Hepatocyte (in vitro differentiated cells): Measurements from ENCODE around the gene SRPK3. TPM values are rescaled to one million over a fixed set of nuclear protein-coding genes. Genes with fewer than 3 reads are reported as not detected.

ENCODE experiments used
- DNase-seq: peaks from one replicate; pipeline ENCODE4 v3.0.0-alpha.2; 2016; ENCODE audit warnings: low spot score
- H2AFZ ChIP-seq: fragments of 200-600 bp; sonication (generic); 2 replicates; pipeline ENCODE4 v1.6.0; 2016; ENCODE audit warnings: antibody characterized with exemption, mild to moderate bottlenecking
- H3K27ac ChIP-seq: fragments of 200-600 bp; sonication (generic); 2 replicates; pipeline ENCODE4 v1.5.1; 2016; ENCODE audit warnings: mild to moderate bottlenecking
- H3K27me3 ChIP-seq: fragments of 200-600 bp; sonication (generic); 2 replicates; pipeline ENCODE4 v1.6.1; 2016
- H3K36me3 ChIP-seq: fragments of 200-600 bp; sonication (generic); replicated peaks from 2 replicates; pipeline ENCODE4 v1.5.1; 2016; ENCODE audit warnings: low read depth; ENCODE audit not compliant: insufficient read depth
- H3K4me1 ChIP-seq: fragments of 200-600 bp; sonication (generic); 2 replicates; pipeline ENCODE4 v1.5.1; 2016; ENCODE audit warnings: mild to moderate bottlenecking, moderate library complexity; ENCODE audit not compliant: insufficient read depth
- H3K4me2 ChIP-seq: fragments of 200-600 bp; sonication (generic); 2 replicates; pipeline ENCODE4 v1.6.0; 2016
- H3K4me3 ChIP-seq: fragments of 200-600 bp; sonication (generic); 2 replicates; pipeline ENCODE4 v1.5.1; 2016; ENCODE audit warnings: mild to moderate bottlenecking
- H3K79me2 ChIP-seq: fragments of 200-600 bp; sonication (generic); 2 replicates; pipeline ENCODE4 v1.6.0; 2017; ENCODE audit warnings: mild to moderate bottlenecking
- H3K9me2 ChIP-seq: fragments of 200-600 bp; sonication (generic); replicated peaks from 2 replicates; pipeline ENCODE4 v1.6.0; 2017; ENCODE audit warnings: mild to moderate bottlenecking; ENCODE audit not compliant: insufficient read depth
- H3K9me3 ChIP-seq: fragments of 200-600 bp; sonication (generic); 2 replicates; pipeline ENCODE4 v1.5.1; 2016; ENCODE audit warnings: low read depth, mild to moderate bottlenecking
- H4K20me1 ChIP-seq: fragments of 200-600 bp; sonication (generic); 2 replicates; pipeline ENCODE4 v1.6.0; 2016; ENCODE audit warnings: mild to moderate bottlenecking; ENCODE audit not compliant: insufficient read depth, poor library complexity, severe bottlenecking
- EZH2 ChIP-seq: fragments of 200-600 bp; sonication (generic); IDR thresholded peaks from 2 replicates; pipeline ENCODE4 v1.6.1; 2016; ENCODE audit warnings: antibody characterized with exemption, mild to moderate bottlenecking, borderline replicate concordance
- EZH2phosphoT487 ChIP-seq: fragments of 200-600 bp; sonication (generic); IDR thresholded peaks from one replicate; pipeline ENCODE4 v1.6.1; 2018; ENCODE audit warnings: antibody characterized with exemption, mild to moderate bottlenecking, low read depth, moderate library complexity; ENCODE audit not compliant: unreplicated experiment, severe bottlenecking
- WGBS: methylation state at CpG from one replicate; pipeline ENCODE4 v1.1.6; 2016; ENCODE audit warnings: low lambda C conversion rate; ENCODE audit errors: missing lambda C conversion rate; 5-methylcytosine and 5-hydroxymethylcytosine counted together
- polyA plus RNA-seq: library from polyadenylated mRNA; unstranded; fragments of >200 nt; fragmentation: Nextera tagmentation; extraction: Ambion mirVana; gene quantifications from 2 replicates; pipeline ENCODE4 v1.2.1, GENCODE V29; 2016
- total RNA-seq: library from RNA; depleted of rRNA; stranded (reverse); fragments of >200 nt; gene quantifications from 2 replicates; pipeline ENCODE4 v1.2.3, GENCODE V29; 2014
- TF ChIP-seq, protein P1 (sequence below): fragments of 200-600 bp; sonication (generic); IDR thresholded peaks from 2 replicates; pipeline ENCODE4 v1.5.1; 2016; ENCODE audit warnings: antibody characterized with exemption, mild to moderate bottlenecking; ENCODE audit not compliant: poor library complexity

The SRPK3 gene
- total and polyA plus RNA-seq, 2 experiments from 2014 or later = 0.20 to 0.89 TPM

DNA sequence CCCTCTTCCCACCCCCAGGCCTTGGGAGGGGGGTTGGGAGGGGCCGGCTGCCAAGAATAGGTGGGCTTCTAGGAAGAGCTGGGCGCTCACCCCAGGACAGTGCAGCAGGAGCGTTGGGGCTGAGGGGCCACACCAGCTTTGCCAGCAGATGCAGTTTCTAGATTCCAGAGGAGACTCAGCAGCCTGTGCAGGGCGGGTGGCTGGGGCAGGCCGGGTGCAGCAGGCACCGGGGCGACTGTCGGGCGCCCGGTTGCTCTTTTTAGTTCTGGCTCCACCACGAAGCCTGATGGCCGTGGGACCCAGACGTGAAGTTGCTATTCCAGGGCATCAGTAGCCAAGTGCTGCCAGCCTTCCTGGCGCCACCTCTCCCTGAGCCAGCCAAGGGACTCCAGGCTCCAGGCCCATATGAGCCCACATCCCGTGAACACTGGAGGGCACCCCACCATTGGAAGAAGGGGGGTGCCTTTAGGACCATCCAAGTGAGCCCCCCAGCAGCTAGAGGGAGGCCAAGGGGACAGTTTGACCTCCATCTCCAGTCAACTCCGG is 19.4 kb downstream of the SRPK3 start:
- Histone ChIP-seq H3K9me3 (no peaks in the 10 kb centered on the region), H4K20me1 (no peaks in the 10 kb centered on the region), H3K79me2 (peaks cover 11% of the 10 kb centered on the region), H3K4me2 (no peak overlapping the region), H3K27me3 (no peaks in the 10 kb centered on the region), H3K4me1 (peaks cover 5% of the 10 kb centered on the region), H3K9me2 (no peaks in the 10 kb centered on the region), H2AFZ (no peak overlapping the region), H3K4me3 (no peak overlapping the region), H3K27ac (no peak overlapping the region), H3K36me3 (no peaks in the 10 kb centered on the region)
- no peak for DNase-seq
- TF ChIP-seq, protein P1, sequence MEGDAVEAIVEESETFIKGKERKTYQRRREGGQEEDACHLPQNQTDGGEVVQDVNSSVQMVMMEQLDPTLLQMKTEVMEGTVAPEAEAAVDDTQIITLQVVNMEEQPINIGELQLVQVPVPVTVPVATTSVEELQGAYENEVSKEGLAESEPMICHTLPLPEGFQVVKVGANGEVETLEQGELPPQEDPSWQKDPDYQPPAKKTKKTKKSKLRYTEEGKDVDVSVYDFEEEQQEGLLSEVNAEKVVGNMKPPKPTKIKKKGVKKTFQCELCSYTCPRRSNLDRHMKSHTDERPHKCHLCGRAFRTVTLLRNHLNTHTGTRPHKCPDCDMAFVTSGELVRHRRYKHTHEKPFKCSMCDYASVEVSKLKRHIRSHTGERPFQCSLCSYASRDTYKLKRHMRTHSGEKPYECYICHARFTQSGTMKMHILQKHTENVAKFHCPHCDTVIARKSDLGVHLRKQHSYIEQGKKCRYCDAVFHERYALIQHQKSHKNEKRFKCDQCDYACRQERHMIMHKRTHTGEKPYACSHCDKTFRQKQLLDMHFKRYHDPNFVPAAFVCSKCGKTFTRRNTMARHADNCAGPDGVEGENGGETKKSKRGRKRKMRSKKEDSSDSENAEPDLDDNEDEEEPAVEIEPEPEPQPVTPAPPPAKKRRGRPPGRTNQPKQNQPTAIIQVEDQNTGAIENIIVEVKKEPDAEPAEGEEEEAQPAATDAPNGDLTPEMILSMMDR = no peak
- no peak for TF ChIP-seq EZH2
- TF ChIP-seq EZH2phosphoT487 = no peak
- WGBS = 92% methylated on average over 13 of the region's 16 CpGs

DNA sequence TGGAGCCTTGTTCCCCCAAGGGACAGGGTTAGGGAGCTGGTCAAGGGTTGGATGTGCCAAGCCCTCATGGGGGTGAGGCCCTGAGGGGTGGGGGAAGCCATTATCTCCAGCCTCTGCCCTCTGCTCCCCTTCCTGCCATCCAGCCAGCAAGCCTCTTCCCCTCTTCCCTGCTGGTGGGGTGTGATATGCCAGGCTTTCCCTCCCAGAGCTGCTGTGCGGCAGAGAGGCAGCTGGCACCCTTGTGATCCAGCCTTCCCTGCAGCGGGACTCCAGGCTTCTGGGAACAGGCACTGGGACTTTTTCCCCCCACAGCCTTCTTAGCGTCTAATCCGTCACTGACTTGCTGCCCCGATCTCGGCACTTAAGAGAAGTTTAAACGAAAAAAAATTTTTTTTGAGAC is 19.9 kb downstream of the SRPK3 start:
- no peaks in the 10 kb centered on the region for H3K9me2 ChIP-seq
- TF ChIP-seq EZH2phosphoT487 (no peak), EZH2 (no peak)
- TF ChIP-seq, protein P1 = no peak
- no peak overlapping the region for H3K27ac ChIP-seq
- no peak overlapping the region for H3K4me3 ChIP-seq
- 98% methylated on average over 7 of the region's 7 CpGs for WGBS
- no peak for DNase-seq
- peaks cover 6% of the 10 kb centered on the region for H3K79me2 ChIP-seq
- no peak overlapping the region for H3K4me2 ChIP-seq
- H3K36me3 ChIP-seq = no peaks in the 10 kb centered on the region
- peaks cover under 1% of the 10 kb centered on the region for H3K4me1 ChIP-seq
- no peaks in the 10 kb centered on the region for H3K27me3 ChIP-seq
- H4K20me1 ChIP-seq = no peaks in the 10 kb centered on the region
- H2AFZ ChIP-seq = no peak overlapping the region
- H3K9me3 ChIP-seq = no peaks in the 10 kb centered on the region

DNA sequence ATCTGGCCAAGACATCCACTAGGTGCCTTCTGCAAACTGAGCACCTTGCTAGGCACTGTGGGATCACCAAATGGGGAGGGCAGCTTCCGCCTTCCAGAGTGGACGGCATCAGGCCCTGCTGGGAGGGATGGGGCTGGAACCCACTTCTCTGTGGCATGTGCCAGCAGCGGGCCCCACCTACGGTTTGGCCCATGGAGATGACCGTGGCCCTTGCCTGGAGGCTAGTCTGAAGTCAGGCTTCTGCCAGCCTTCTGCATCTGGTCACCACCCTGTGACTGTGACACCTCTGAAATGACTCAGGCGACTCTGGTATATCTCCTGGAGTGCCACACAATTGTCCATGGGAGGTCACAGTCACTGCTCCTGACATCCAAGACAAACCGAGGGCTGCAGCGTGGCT is 20.8 kb downstream of the SRPK3 start:
- Histone ChIP-seq H3K9me3 (no peaks in the 10 kb centered on the region), H3K36me3 (no peaks in the 10 kb centered on the region), H4K20me1 (no peaks in the 10 kb centered on the region), H3K9me2 (no peaks in the 10 kb centered on the region), H3K4me3 (no peak overlapping the region), H3K79me2 (no peaks in the 10 kb centered on the region), H2AFZ (no peak overlapping the region), H3K4me2 (no peak overlapping the region), H3K27me3 (no peaks in the 10 kb centered on the region), H3K27ac (no peak overlapping the region), H3K4me1 (no peaks in the 10 kb centered on the region)
- TF ChIP-seq EZH2phosphoT487 = no peak
- no peak for DNase-seq
- 84% methylated on average over 8 of the region's 8 CpGs for WGBS

DNA sequence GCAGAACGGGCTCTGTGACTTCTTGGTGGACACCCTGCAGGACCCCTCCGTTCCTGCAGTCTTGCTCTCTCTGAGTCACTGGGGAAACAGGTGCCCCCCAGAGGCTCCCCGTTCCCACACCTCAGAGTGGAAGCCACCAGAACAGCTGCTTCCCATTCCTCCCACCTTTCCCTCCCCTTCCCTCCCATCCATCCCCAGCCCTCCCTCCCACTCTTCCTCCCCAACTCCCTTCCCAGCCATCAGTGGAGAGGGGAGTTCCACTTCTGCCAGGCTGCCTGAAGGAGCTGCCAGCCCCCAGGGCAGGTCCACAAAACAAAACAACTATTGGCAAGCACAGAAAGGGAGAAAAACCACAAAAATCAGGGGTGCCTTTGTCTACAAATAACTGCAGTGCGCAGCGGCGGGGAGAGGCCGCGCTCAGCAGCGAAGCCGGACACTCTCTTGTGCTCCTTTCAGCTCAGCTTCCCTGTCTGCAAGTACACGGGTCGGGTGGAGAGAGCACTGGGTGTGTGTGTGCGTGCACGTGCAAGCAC is 21.7 kb downstream of the SRPK3 start:
- Histone ChIP-seq H3K9me3 (no peaks in the 10 kb centered on the region), H3K9me2 (no peaks in the 10 kb centered on the region), H2AFZ (no peak overlapping the region), H4K20me1 (no peaks in the 10 kb centered on the region), H3K79me2 (no peaks in the 10 kb centered on the region), H3K27me3 (no peaks in the 10 kb centered on the region), H3K27ac (no peak overlapping the region), H3K4me2 (no peak overlapping the region), H3K36me3 (no peaks in the 10 kb centered on the region), H3K4me1 (no peaks in the 10 kb centered on the region), H3K4me3 (no peak overlapping the region)
- 85% methylated on average over 14 of the region's 14 CpGs for WGBS
- DNase-seq = no peak
- TF ChIP-seq EZH2phosphoT487 = no peak
- TF ChIP-seq, protein P1 = no peak
